ENCODE data around the gene LAIR1.
A peak's percentile ranks its signal among the peaks of the same experiment; 100 is the strongest.

DNA sequence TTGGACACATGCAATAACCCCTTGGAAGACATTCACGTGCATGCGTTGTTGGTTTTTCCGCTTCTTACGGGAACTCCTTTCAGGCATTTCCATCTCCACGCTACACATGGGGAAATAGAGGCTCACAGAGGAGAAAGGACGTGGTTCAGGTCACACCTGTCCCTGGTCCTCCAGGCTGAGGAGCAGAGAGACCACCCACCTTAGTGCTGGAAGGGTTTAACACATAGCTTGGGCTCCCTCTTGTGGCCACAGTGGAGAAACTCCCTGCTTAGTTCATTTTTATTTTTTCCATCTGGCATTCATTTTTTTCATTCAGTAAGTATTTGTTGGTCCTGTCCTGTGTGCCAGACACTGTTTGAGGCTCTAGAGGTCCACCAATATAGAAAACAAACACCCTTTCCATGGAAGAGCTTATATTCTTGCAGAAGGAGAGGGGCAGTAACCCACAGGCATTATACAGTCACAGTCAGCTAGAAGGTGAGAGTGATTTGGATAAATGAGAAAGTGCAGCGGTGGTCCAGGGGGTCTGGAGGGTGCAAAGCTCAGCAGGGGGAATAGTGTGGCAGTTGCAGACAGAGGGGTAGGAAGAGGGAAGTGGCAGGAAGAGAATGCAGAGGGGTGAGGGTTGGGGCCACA, 26.3 kb upstream of the LAIR1 start:
- TF ChIP-seq, protein P1, sequence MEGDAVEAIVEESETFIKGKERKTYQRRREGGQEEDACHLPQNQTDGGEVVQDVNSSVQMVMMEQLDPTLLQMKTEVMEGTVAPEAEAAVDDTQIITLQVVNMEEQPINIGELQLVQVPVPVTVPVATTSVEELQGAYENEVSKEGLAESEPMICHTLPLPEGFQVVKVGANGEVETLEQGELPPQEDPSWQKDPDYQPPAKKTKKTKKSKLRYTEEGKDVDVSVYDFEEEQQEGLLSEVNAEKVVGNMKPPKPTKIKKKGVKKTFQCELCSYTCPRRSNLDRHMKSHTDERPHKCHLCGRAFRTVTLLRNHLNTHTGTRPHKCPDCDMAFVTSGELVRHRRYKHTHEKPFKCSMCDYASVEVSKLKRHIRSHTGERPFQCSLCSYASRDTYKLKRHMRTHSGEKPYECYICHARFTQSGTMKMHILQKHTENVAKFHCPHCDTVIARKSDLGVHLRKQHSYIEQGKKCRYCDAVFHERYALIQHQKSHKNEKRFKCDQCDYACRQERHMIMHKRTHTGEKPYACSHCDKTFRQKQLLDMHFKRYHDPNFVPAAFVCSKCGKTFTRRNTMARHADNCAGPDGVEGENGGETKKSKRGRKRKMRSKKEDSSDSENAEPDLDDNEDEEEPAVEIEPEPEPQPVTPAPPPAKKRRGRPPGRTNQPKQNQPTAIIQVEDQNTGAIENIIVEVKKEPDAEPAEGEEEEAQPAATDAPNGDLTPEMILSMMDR (IDR thresholded peaks at IDR 0.05 in 4 of 5, conservative IDR thresholded peaks at IDR 0.05 in 1 of 5) = peak in 3 of 5 experiments; percentile 47 to 55 (median 51)
- no peak for TF ChIP-seq POLR2A (IDR thresholded peaks at IDR 0.05)
